HUES6 (cell line): ENCODE results near the gene SLC25A23.
A peak's percentile ranks its signal among the peaks of the same experiment; 100 is the strongest.

ENCODE experiments used
- H3K27ac ChIP-seq: 2 replicates; pipeline ENCODE4 v1.7.0; 2013; ENCODE audit warnings: low read depth, mild to moderate bottlenecking, low read length, inconsistent platforms
- H3K27me3 ChIP-seq: 2 replicates; pipeline ENCODE4 v1.6.1; 2013; ENCODE audit warnings: low read length; ENCODE audit not compliant: control insufficient read depth, insufficient read depth
- H3K36me3 ChIP-seq: 2 replicates; pipeline ENCODE4 v1.6.1; 2013; ENCODE audit warnings: low read length; ENCODE audit not compliant: control insufficient read depth, insufficient read depth
- H3K4me1 ChIP-seq: 2 replicates; pipeline ENCODE4 v1.6.1; 2013; ENCODE audit warnings: low read length; ENCODE audit not compliant: control insufficient read depth, insufficient read depth
- H3K4me3 ChIP-seq: 2 replicates; pipeline ENCODE4 v1.5.1; 2013; ENCODE audit warnings: low read depth, low read length
- H3K9ac ChIP-seq: one replicate; pipeline ENCODE4 v1.6.1; 2013; ENCODE audit warnings: mild to moderate bottlenecking, low read length
- H3K9me3 ChIP-seq: 2 replicates; pipeline ENCODE4 v1.6.1; 2013; ENCODE audit warnings: low read depth, low read length; ENCODE audit not compliant: control insufficient read depth, insufficient read depth

SLC25A23 gene

GRCh38 chr19:6392221-6393073, 67.1 kb downstream of the SLC25A23 start:
- H3K4me3 ChIP-seq: peak overlapping the region; percentile 91
- peaks cover 10% of the 10 kb centered on the region; the same call in 1 of the 2 replicates for H3K4me1 ChIP-seq
- H3K27ac ChIP-seq: peak overlapping the region; percentile 81
- H3K9ac ChIP-seq: peak overlapping the region; percentile 84
- no peaks in the 10 kb centered on the region for H3K27me3 ChIP-seq
- H3K36me3 ChIP-seq: peaks cover 36% of the 10 kb centered on the region
- H3K9me3 ChIP-seq: no peaks in the 10 kb centered on the region
